ENCODE results near the gene NDUFS2. TPM values are rescaled to one million over a fixed set of nuclear protein-coding genes. Genes with fewer than 3 reads are reported as not detected.

Gene NDUFS2
- total and polyA plus RNA-seq, 10 of the 15 experiments (the other 5 are each of a cell fraction or from before 2014, with no cell fraction given): 66.5 to 215 (median 148) TPM

DNA sequence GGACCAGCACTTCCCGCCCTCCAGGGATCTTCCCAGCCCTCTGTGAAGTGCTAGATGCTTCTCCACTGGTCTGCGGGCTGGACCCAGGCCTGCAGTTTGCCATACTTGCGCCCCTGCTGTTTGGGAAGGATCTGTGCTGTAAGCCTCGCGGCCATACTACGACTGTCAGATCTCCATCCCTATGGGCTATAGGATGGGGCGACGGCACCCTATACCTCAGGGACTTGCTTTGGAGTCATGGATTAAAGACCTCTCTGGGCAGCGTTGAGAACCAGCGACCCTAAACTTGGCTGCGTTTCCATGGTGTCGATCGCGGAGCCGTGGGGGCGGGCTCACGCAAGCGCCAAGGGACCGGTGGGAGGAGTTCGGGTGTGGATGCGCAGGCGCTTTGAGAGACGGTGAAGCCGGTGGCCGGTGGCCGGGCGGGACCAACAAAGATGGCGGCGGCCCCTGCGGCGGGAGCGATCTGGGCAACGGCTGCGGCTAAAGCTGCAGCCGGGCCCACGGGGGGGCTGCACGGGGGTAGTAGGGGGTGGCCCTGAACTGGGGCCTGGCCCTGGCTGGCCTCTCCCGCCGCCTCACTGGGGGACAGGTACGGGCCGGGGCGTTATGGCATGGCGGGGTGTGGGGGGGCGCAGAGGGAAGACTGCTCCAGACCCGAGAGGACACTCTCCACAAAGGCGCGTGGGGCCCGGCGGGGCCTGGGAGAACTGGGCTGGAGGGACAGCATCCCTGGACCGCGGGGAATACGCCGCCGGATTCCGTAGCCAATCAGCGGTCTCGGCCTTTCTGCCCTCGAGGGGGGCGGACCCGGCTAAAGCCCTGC, 42.9 kb upstream of the NDUFS2 start, which contains the start of gene USP21 (continued):
- TF ChIP-seq, protein P1, sequence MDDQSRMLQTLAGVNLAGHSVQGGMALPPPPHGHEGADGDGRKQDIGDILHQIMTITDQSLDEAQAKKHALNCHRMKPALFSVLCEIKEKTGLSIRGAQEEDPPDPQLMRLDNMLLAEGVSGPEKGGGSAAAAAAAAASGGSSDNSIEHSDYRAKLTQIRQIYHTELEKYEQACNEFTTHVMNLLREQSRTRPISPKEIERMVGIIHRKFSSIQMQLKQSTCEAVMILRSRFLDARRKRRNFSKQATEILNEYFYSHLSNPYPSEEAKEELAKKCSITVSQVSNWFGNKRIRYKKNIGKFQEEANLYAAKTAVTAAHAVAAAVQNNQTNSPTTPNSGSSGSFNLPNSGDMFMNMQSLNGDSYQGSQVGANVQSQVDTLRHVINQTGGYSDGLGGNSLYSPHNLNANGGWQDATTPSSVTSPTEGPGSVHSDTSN (IDR thresholded peaks at IDR 0.05; ENCODE audit: insufficient replicate concordance, low read depth, low read length): no peak
- TF ChIP-seq STAT1 (conservative IDR thresholded peaks at IDR 0.05) (no peak), MXI1 (IDR thresholded peaks at IDR 0.05; ENCODE audit: low read depth, low read length) (no peak), NRF1 (conservative IDR thresholded peaks at IDR 0.05; ENCODE audit: low read depth, low read length) (peak; percentile 99), IKZF1 (conservative IDR thresholded peaks at IDR 0.05) (peak; percentile 99), EED (IDR thresholded peaks at IDR 0.05; ENCODE audit: low read depth) (no peak), IRF4 (IDR thresholded peaks at IDR 0.05; ENCODE audit: low read depth, low read length) (no peak)
- TF ChIP-seq, protein P2, sequence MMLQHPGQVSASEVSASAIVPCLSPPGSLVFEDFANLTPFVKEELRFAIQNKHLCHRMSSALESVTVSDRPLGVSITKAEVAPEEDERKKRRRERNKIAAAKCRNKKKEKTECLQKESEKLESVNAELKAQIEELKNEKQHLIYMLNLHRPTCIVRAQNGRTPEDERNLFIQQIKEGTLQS (IDR thresholded peaks at IDR 0.05; ENCODE audit: borderline replicate concordance, extremely low read depth, low read depth, low read length): no peak
- TF ChIP-seq, protein P3, sequence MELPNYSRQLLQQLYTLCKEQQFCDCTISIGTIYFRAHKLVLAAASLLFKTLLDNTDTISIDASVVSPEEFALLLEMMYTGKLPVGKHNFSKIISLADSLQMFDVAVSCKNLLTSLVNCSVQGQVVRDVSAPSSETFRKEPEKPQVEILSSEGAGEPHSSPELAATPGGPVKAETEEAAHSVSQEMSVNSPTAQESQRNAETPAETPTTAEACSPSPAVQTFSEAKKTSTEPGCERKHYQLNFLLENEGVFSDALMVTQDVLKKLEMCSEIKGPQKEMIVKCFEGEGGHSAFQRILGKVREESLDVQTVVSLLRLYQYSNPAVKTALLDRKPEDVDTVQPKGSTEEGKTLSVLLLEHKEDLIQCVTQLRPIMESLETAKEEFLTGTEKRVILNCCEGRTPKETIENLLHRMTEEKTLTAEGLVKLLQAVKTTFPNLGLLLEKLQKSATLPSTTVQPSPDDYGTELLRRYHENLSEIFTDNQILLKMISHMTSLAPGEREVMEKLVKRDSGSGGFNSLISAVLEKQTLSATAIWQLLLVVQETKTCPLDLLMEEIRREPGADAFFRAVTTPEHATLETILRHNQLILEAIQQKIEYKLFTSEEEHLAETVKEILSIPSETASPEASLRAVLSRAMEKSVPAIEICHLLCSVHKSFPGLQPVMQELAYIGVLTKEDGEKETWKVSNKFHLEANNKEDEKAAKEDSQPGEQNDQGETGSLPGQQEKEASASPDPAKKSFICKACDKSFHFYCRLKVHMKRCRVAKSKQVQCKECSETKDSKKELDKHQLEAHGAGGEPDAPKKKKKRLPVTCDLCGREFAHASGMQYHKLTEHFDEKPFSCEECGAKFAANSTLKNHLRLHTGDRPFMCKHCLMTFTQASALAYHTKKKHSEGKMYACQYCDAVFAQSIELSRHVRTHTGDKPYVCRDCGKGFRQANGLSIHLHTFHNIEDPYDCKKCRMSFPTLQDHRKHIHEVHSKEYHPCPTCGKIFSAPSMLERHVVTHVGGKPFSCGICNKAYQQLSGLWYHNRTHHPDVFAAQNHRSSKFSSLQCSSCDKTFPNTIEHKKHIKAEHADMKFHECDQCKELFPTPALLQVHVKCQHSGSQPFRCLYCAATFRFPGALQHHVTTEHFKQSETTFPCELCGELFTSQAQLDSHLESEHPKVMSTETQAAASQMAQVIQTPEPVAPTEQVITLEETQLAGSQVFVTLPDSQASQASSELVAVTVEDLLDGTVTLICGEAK (IDR thresholded peaks at IDR 0.05; ENCODE audit: borderline replicate concordance): no peak
- TF ChIP-seq, protein P4, sequence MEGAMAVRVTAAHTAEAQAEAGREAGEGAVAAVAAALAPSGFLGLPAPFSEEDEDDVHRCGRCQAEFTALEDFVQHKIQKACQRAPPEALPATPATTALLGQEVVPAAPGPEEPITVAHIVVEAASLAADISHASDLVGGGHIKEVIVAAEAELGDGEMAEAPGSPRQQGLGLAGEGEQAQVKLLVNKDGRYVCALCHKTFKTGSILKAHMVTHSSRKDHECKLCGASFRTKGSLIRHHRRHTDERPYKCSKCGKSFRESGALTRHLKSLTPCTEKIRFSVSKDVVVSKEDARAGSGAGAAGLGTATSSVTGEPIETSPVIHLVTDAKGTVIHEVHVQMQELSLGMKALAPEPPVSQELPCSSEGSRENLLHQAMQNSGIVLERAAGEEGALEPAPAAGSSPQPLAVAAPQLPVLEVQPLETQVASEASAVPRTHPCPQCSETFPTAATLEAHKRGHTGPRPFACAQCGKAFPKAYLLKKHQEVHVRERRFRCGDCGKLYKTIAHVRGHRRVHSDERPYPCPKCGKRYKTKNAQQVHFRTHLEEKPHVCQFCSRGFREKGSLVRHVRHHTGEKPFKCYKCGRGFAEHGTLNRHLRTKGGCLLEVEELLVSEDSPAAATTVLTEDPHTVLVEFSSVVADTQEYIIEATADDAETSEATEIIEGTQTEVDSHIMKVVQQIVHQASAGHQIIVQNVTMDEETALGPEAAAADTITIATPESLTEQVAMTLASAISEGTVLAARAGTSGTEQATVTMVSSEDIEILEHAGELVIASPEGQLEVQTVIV (IDR thresholded peaks at IDR 0.05; ENCODE audit: borderline replicate concordance, partially characterized antibody): no peak
- TF ChIP-seq, protein P5, sequence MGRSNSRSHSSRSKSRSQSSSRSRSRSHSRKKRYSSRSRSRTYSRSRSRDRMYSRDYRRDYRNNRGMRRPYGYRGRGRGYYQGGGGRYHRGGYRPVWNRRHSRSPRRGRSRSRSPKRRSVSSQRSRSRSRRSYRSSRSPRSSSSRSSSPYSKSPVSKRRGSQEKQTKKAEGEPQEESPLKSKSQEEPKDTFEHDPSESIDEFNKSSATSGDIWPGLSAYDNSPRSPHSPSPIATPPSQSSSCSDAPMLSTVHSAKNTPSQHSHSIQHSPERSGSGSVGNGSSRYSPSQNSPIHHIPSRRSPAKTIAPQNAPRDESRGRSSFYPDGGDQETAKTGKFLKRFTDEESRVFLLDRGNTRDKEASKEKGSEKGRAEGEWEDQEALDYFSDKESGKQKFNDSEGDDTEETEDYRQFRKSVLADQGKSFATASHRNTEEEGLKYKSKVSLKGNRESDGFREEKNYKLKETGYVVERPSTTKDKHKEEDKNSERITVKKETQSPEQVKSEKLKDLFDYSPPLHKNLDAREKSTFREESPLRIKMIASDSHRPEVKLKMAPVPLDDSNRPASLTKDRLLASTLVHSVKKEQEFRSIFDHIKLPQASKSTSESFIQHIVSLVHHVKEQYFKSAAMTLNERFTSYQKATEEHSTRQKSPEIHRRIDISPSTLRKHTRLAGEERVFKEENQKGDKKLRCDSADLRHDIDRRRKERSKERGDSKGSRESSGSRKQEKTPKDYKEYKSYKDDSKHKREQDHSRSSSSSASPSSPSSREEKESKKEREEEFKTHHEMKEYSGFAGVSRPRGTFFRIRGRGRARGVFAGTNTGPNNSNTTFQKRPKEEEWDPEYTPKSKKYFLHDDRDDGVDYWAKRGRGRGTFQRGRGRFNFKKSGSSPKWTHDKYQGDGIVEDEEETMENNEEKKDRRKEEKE (IDR thresholded peaks at IDR 0.05): no peak
- TF ChIP-seq, protein P6, sequence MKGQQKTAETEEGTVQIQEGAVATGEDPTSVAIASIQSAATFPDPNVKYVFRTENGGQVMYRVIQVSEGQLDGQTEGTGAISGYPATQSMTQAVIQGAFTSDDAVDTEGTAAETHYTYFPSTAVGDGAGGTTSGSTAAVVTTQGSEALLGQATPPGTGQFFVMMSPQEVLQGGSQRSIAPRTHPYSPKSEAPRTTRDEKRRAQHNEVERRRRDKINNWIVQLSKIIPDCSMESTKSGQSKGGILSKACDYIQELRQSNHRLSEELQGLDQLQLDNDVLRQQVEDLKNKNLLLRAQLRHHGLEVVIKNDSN (IDR thresholded peaks at IDR 0.05; ENCODE audit: borderline replicate concordance, extremely low read length, insufficient read depth, low read depth, low read length): no peak
